Posterior cingulate gyrus (tissue), 11 donors: ENCODE data around the gene LCE4A.
"Not testable (repeated sequence)": the region's sequence is repeated elsewhere in the genome, so short reads cannot be mapped to it uniquely, and the experiment has no call there.

ENCODE experiments used
- DNase-seq, 10 donors: peaks; one replicate each; pipeline versions ENCODE4 v3.0.0 to v3.0.0-alpha.2; 2020 to 2021; ENCODE audit warnings: mixed read lengths in 3 of 10
- intact Hi-C: fragments of 100-400 bp; cut with DNase I; formaldehyde crosslinking; loops from one replicate; pipeline ENCODE4 v1.15.1; 2023

The LCE4A gene

GRCh38 chr1:152707860-152708259 is at the start of gene LCE4A:
Gene LCE4A (plus strand): TSS chr1:152708160. CDS start chr1:152709076, 916 bp downstream.
- no peak for DNase-seq
- intact Hi-C loops, result no loop called here

- intact Hi-C loops, result no loop called here
- DNase-seq, result no peak
Observed at GRCh38 chr1:152658649-152659048, 49.3 kb upstream of the LCE4A start.

GRCh38 chr1:152663098-152663497 is 44.9 kb upstream of the LCE4A start, which contains the start of gene LCE2D:
Gene LCE2D (plus strand): TSS chr1:152663380. CDS start chr1:152664106, 726 bp downstream.
- intact Hi-C loops, result no loop called here
- DNase-seq, result no peak

GRCh38 chr1:152666171-152666570 is 41.8 kb upstream of the LCE4A start:
- DNase-seq, intact Hi-C loops: not testable (repeated sequence)

- intact Hi-C loops, result no loop called here
- DNase-seq, result peak in 8 of 10 donors; percentile 12 to 92 (median 46)
Observed at GRCh38 chr1:152667648-152668047, 40.3 kb upstream of the LCE4A start.

- no peak for DNase-seq
- intact Hi-C loops, result no loop called here
Observed at GRCh38 chr1:152673016-152673415, 34.9 kb upstream of the LCE4A start.

- DNase-seq, intact Hi-C loops: not testable (repeated sequence)
Observed at GRCh38 chr1:152674983-152675382, 33.0 kb upstream of the LCE4A start, which contains the start of gene LCE2C. Gene LCE2C (plus strand): TSS chr1:152675279. CDS start chr1:152676016, 737 bp downstream.

GRCh38 chr1:152679459-152679858 is 28.5 kb upstream of the LCE4A start:
- intact Hi-C loops, result no loop called here
- DNase-seq, result peak in 1 of 10 donors; percentile 80

- DNase-seq, result no peak
Observed at GRCh38 chr1:152681616-152682015, 26.3 kb upstream of the LCE4A start.

GRCh38 chr1:152683846-152684245 is 24.1 kb upstream of the LCE4A start:
- DNase-seq, result no peak
- intact Hi-C loops, result no loop called here

More at GRCh38 chr1:152681616-152682015, 26.3 kb upstream of the LCE4A start:
- intact Hi-C loops, result no loop called here

GRCh38 chr1:152685823-152686222 is 22.1 kb upstream of the LCE4A start, which contains the start of gene LCE2B:
Gene LCE2B (plus strand): TSS chr1:152686123. CDS start chr1:152686844, 721 bp downstream.
- DNase-seq, intact Hi-C loops: not testable (repeated sequence)

- DNase-seq, result no peak
- intact Hi-C loops, result no loop called here
Observed at GRCh38 chr1:152697701-152698600, 10.0 kb upstream of the LCE4A start, which contains the start of gene LCE2A. Gene LCE2A (plus strand): TSS chr1:152698345. CDS start chr1:152698902, 557 bp downstream.

- DNase-seq, result no peak
- intact Hi-C loops, result no loop called here
Observed at GRCh38 chr1:152699746-152700145, 8.2 kb upstream of the LCE4A start.

GRCh38 chr1:152718238-152718637 is 10.3 kb downstream of the LCE4A start:
- intact Hi-C loops, result no loop called here
- no peak for DNase-seq

GRCh38 chr1:152725261-152725660 is 17.3 kb downstream of the LCE4A start:
- DNase-seq, result no peak
- intact Hi-C loops, result loop anchor here (5.0 kb wide), 1 partner anchor 52 kb away; the partner anchor contains the start of gene LCE1F

GRCh38 chr1:152728986-152729385 is 21.0 kb downstream of the LCE4A start:
- intact Hi-C loops, result loop anchor here (5.0 kb wide), 1 partner anchor 48 kb away; the partner anchor contains the start of gene LCE1F
- DNase-seq, result no peak

- no peak for DNase-seq
- intact Hi-C loops, result no loop called here
Observed at GRCh38 chr1:152735648-152736047, 27.7 kb downstream of the LCE4A start.

GRCh38 chr1:152737997-152738396 is 30.0 kb downstream of the LCE4A start:
- DNase-seq, result no peak
- intact Hi-C loops, result no loop called here

GRCh38 chr1:152739841-152740240 is 31.9 kb downstream of the LCE4A start:
- no peak for DNase-seq
- intact Hi-C loops, result no loop called here

- intact Hi-C loops, result no loop called here
- no peak for DNase-seq
Observed at GRCh38 chr1:152741656-152742055, 33.7 kb downstream of the LCE4A start.

GRCh38 chr1:152743371-152744145 is 35.6 kb downstream of the LCE4A start:
- no peak for DNase-seq
- intact Hi-C loops, result no loop called here
